GM19025 (cell line): ENCODE data around the gene CTNNBL1.

ENCODE experiments used
- ATAC-seq: cut with Tn5 transposase; IDR thresholded peaks from one replicate; pipeline ENCODE4 v1.9.1; 2021; ENCODE audit warnings: mild to moderate bottlenecking, low read depth, moderate library complexity; ENCODE audit not compliant: unreplicated experiment

Gene CTNNBL1

GRCh38 chr20:37872161-37872560 is 178.3 kb downstream of the CTNNBL1 start:
- ATAC-seq = no peak

- ATAC-seq = no peak
These were observed 180.1 kb downstream of the CTNNBL1 start for GRCh38 chr20:37873884-37874283.

GRCh38 chr20:37875460-37876175 is 181.8 kb downstream of the CTNNBL1 start:
- no peak for ATAC-seq

DNA sequence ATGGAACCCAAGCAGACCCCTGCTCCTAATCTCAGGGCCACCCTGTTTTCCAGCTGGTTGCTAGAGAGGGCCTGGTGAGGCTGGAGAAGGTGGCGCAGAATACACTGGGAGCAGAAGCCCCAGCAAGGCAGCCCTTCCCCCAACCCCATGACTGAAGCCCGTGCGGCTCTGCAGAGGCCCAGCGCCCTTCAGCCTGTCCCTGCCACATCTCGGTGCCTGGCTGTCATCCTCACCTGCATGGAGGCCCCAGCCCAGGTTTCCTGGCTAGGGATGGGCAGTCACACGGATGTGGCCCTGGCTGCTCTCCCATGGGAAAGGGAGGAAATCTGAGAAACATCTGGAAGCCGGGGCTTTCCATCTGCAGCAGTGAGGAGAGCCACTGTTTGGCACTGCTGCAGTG is 183.0 kb downstream of the CTNNBL1 start:
- ATAC-seq = no peak

DNA sequence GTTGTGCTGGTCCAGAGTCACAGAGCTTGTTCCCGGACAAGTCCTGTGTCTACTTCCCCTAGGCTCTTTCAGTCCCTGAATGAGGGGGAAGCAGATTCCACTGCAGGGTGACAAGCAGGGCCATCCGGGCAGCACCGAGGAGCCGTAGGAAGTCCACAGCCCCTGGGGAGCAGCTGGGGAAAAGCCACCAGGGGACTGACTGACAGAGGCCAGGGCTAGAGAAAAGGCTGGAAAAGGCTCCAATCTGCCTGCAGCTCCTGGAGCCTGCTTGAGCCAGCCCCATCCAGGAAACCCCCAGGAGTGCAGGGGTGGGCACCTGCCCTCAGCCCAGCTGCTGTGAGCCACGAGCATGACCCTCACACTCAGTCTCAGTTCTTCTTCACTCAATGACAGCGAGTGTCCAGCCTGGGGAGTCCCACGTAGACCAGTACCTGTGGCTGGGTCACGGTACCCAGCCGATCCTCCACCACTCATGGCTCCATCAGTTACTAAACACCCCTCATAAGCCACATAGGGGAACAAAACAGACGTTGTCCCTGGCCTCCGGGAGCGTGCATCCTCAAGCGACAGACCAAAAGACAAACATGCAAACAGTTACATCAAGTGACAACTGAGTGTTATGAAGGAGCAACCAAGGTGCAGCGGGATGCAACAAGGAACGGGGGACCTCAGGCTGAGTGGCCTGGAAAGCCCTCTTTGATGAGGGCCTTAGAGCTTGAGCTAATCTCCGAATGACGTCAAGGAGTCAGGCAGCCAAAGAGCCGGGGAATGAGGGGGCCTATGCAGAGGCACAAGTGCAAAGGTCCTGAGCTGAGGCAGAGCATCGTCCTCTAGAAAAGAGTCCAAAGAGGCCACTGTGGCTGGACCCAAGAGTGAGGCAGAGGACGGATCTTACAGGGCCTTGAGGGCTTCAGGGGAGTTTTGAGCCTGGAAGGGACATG is 184.3 kb downstream of the CTNNBL1 start:
- no peak for ATAC-seq

DNA sequence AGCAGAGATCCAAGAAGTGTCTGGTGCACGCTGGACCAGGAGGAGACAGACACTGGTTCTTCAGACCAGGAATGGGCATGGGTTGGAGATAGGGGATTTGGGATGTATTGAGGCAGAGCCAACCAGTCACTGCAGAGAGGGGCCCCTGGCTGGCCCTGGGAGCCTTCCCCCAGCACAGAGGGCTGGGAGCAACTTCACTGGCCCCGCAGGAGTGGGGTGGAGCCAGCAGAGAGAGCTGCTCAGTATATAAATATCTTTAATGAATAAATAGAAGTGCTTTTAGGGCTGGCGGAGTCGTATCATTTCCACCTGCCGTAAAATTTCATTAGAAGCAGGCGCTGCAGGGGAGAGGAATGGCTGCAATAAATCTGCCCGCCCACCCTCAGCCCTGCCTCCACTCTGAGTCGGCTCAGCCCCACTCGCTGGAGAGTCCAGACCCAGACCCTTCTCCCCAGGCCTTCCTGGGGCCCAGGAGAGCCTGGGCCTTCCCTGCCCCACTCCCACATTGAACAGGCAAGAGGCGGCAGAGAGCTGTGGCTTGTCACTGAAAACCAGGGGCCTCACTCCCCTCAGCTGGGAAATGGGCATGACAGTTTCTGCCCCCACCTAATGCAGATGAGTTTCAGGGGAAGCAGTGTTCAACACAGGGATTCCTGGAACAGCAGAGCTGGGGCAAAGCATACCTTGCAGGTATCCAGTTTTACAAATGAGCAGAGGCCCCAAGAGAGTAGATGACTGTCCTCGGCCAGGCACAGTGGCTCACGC is 185.2 kb downstream of the CTNNBL1 start:
- ATAC-seq = no peak

DNA sequence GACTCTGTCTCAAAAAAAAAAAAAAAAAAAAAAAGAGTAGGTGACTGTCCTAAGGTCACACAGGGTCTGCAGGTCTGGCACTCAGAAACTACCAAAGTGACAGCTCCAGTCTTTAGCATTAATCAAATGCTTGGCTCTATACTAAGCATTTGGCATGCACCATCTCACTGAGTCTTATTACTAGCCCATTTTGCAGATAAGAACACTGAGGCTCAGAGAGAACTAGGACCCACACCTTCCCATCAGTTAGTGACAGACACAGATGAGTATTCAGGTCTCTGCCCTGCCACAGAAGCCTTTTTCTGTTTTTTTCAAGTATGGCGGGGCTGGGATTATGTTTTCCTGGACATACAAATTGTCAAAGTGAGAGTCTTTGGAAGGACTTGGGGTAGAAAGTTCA is 186.0 kb downstream of the CTNNBL1 start:
- no peak for ATAC-seq

DNA sequence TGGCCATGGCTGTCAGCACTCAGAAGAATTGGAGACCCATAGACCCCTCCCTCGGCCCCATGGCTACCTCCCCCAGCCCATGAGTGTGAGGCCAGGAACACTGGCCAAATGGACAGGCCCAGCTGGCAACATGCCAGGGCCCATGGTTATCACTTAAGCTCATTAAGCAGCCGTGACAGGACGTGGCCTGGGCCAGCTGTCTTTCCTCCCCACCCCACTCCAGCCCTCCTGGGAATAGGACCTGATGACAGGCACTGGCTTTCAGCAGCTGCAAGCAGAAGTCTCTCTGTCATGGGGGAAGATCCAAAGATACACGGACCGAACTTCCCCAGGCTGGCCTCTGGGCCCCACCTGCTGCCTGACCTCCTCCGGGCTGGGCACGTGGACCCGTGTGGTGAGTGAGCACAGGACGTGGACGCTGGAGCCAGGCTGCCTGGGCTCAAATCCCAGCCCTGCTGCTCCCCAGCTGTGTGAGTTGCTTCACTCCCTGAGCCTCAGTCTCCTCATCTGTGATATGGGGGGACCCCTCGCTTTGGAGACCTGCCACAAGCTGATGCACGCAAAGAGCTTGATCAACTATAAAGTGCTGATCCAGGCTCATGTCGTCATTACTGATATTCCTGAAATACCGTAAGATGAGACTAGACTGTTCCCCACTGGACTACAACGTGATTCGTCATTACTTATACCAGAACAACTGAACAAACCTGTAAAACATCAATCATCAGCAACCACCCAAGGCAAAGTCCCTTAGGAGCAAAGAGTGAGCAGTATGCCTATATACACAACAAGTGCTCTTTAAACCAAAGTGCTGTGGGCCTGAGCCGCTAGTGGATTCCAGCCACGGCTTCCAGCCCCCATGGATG is 187.1 kb downstream of the CTNNBL1 start:
- ATAC-seq = no peak

DNA sequence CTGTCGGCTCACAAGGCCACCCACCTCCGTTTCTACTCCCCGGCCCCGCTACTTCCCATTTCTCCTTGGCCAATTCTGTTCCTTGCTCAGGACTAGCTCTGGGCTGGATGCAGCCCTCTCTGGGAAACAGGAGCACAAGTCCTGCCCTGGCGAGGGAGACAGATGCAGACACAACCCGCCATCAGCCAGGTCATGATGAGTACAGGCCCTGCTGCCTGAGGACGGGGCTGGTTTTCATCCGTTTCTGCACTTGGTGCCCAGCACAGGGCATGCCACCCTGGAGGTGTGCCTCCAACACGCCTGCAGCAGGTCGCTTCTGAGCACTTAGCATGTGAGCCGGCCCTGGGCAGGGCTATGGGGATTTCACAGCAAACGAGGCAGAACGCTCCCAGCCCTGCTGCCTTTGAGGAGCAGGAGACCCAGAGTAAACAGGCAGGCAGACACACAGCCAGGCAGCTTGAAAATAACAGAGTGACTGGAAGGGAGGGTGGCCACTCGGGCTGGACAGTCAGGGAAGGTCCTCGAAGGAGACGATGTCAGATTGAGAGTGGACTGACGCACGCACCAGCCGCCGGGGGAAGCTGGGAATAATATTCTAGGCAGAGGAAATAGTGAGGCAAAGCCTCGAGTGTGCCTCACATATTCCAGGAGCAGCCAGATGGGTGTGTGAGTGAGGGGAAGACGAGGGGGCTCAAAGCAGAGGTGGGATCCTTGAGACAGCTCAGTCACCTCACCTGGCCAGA is 187.9 kb downstream of the CTNNBL1 start:
- ATAC-seq = no peak

- ATAC-seq = no peak
These were observed 189.3 kb downstream of the CTNNBL1 start for GRCh38 chr20:37882961-37883712.

DNA sequence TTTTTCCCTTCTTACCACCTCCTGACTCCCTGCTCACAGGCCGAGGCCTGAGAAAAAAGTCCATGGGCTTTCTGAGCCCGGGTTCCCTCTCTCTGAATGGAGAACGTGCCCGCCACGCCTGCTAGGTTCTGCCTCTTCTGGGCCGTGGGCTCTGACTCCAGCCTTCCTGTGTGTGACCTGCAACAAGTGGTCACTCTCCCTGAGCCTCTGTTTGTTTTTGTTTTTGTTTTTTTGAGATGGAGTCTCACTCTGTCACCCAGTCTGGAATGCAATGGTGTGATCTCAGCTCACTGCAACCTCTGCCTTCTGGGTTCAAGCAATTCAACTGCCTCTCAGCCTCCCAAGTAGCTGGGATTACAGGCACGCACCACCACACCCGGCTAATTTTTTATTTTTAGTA is 191.2 kb downstream of the CTNNBL1 start:
- no peak for ATAC-seq

- ATAC-seq = no peak
These were observed 192.0 kb downstream of the CTNNBL1 start for GRCh38 chr20:37885593-37886503.

GRCh38 chr20:37886851-37887297 is 193.0 kb downstream of the CTNNBL1 start:
- no peak for ATAC-seq

- no peak for ATAC-seq
These were observed 194.8 kb downstream of the CTNNBL1 start for GRCh38 chr20:37888641-37889040.

DNA sequence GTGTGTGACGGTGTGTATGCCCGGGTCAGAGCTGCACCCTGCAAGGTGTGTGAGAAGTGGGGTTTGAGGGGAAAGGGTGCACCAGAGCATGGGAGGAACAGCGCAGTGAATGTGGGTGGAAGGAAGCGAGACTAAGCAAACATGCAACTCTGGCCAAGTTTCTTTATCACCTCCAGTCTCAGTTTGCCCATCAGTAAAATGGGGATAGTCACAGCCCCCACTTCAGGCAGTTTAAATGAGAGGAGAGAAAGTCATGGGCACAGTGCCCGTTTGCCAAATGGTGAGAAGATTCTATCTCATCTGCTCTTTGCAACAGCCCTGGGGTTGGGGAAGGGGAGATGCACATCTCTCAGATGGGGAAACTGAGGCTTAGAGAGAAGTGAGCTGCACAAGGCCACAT is 196.3 kb downstream of the CTNNBL1 start:
- ATAC-seq = no peak

DNA sequence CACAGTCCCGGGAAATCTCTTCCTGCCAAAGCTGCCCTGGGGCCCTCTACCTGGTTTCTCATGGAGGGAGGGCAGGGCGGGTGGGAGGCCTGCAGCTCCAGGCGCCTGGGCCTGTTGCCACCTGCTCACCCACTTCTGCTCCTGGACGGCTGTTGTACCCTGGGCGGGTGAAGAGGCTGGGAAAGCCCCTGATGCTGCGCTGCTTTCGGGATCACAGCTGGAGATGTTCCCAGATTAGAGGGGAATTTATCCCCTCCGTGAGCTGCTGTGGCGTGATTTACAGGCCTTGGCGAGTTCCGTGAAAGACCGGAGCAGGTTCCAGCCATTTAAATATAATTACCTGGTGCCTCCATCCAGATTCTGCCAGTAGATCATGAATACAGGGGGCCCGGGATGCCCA is 196.8 kb downstream of the CTNNBL1 start:
- ATAC-seq = no peak

DNA sequence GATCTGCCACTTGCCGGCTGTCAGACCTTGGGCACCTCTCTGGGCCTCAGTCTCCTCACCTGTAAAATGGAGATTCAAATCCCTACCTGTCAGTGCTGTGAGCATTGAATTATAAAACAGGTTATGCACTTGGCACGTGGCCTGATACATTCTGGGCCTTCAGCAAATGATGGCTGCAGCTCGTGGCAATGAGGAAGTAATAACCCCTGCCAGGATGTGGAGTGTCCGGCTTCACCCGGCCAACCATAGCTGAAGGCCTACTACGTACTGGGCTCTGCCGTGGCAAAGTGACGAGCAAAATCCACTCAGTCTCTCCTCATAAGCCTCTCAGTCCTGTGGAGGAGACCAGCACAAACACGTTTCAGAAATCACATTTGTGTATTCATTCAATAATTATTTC is 198.2 kb downstream of the CTNNBL1 start:
- no peak for ATAC-seq
